Ovary (tissue), 9 donors: ENCODE measurements around the gene LAMTOR4. TPM values are rescaled to one million over a fixed set of nuclear protein-coding genes. Genes with fewer than 3 reads are reported as not detected.

Experiments
- DNase-seq, 5 donors: peaks; one replicate each; pipeline ENCODE4 v3.0.0-alpha.2; 2019 to 2020
- H3K27ac ChIP-seq, 2 donors: fragments of 200-600 bp; one replicate each; pipeline versions ENCODE4 v1.5.1 to v1.8.0; 2019 to 2022
- H3K27me3 ChIP-seq: fragments of 200-600 bp; one replicate; pipeline ENCODE4 v1.8.0; 2022
- H3K36me3 ChIP-seq: fragments of 200-600 bp; sonication (generic); one replicate; pipeline ENCODE4 v1.5.1; 2019
- H3K4me1 ChIP-seq: one replicate; pipeline ENCODE4 v1.8.1; 2013; ENCODE audit warnings: mild to moderate bottlenecking, moderate library complexity; ENCODE audit not compliant: insufficient read depth
- H3K4me3 ChIP-seq: fragments of 200-600 bp; sonication (generic); one replicate; pipeline ENCODE4 v1.5.1; 2017
- H3K9me3 ChIP-seq, 2 donors: fragments of 200-600 bp in 1 of 2; sonication (generic) in 1 of 2; one replicate each; pipeline versions ENCODE4 v1.5.1 to v1.8.1; 2013 to 2019; ENCODE audit warnings: mild to moderate bottlenecking in 1 of 2, moderate library complexity in 1 of 2
- CTCF ChIP-seq, 3 donors: fragments of 450-650 bp in 2 of 3; fragments of 200-600 bp in 1 of 3; IDR thresholded peaks; one replicate each; pipeline versions ENCODE4 v1.5.1 to v1.8.0; 2016 to 2022; ENCODE audit warnings: antibody characterized with exemption in 3 of 3, mild to moderate bottlenecking in 1 of 3
- EP300 ChIP-seq: sonication (generic); formaldehyde crosslinking; IDR thresholded peaks from one replicate; pipeline ENCODE4 v1.6.1; 2017; ENCODE audit warnings: antibody characterized with exemption
- POLR2A ChIP-seq: fragments of 450-650 bp; IDR thresholded peaks from one replicate; pipeline ENCODE4 v1.6.1; 2017; ENCODE audit warnings: antibody characterized with exemption, mild to moderate bottlenecking, moderate library complexity
- WGBS, 3 donors: extraction: QIAGEN DNeasy Blood & Tissue Kit in 1 of 3; methylation state at CpG; one replicate each; pipeline versions ENCODE4 v1.1.5 to v1.1.7; 2013 to 2017; 5-methylcytosine and 5-hydroxymethylcytosine counted together
- intact Hi-C, 4 donors: fragments of 100-400 bp; cut with DNase I; formaldehyde crosslinking; loops; one replicate each; pipeline versions ENCODE4 v1.11.0 to v1.15.1; 2022 to 2023
- polyA plus RNA-seq, 2 donors: library from polyadenylated mRNA; stranded (reverse); fragments of 200-250 nt in 1 of 2; fragments of 350-450 nt in 1 of 2; fragmentation: Illumina TruSeq in 1 of 2; extraction: RNeasy Lipid Tissue Mini Kit (QIAGEN cat#74804) in 1 of 2; gene quantifications; one replicate each; pipeline ENCODE4 v1.2.3, GENCODE V29; 2013 to 2014
- total RNA-seq, 7 donors: library from RNA; depleted of rRNA in 2 of 7; stranded (reverse); fragments of >200 nt in 2 of 7; fragmentation: NEBNext Ultra II Directional in 3 of 7; extraction: Animal tissue kit (Norgen Biotek cat#: 25700) in 3 of 7; gene quantifications; one replicate each; pipeline versions ENCODE4 v1.1.0 to v1.2.4, GENCODE V29; 2016 to 2023
- donor health status: DM: no; HTN: no; CAD: no; lungs with moderate emphysema.
- donor health status: DM: no; HTN: no; CAD: no.
- donor health status: Bipolar disorder and iron deficiency.
- donor health status: DM: yes; HTN: yes; CAD: no.
- donor health status: DM: no; HTN: no; CAD: no.
- donor health status: DM: yes; HTN: yes; CAD: no.

Gene LAMTOR4
- total and polyA plus RNA-seq, 9 donors: 10.3 to 246 (median 108) TPM

- intact Hi-C loops: loop anchor here in 1 of 4 donors (5.0 kb wide), 1 partner anchor 275 kb away; the partner anchor contains the start of genes MEPCE and ZCWPW1
- no peaks in the 10 kb centered on the region for H3K27me3 ChIP-seq
- no peak overlapping the region for H3K27ac ChIP-seq
- no peak overlapping the region for H3K4me3 ChIP-seq
- peaks cover 3% of the 10 kb centered on the region for H3K4me1 ChIP-seq
- no peaks in the 10 kb centered on the region for H3K9me3 ChIP-seq
- no peaks in the 10 kb centered on the region for H3K36me3 ChIP-seq
- TF ChIP-seq POLR2A (no peak), CTCF (IDR thresholded peaks at IDR 0.05) (no peak), EP300 (no peak)
- DNase-seq: no peak
Observed at GRCh38 chr7:100152404-100152803, 3.7 kb downstream of the LAMTOR4 start.

DNA sequence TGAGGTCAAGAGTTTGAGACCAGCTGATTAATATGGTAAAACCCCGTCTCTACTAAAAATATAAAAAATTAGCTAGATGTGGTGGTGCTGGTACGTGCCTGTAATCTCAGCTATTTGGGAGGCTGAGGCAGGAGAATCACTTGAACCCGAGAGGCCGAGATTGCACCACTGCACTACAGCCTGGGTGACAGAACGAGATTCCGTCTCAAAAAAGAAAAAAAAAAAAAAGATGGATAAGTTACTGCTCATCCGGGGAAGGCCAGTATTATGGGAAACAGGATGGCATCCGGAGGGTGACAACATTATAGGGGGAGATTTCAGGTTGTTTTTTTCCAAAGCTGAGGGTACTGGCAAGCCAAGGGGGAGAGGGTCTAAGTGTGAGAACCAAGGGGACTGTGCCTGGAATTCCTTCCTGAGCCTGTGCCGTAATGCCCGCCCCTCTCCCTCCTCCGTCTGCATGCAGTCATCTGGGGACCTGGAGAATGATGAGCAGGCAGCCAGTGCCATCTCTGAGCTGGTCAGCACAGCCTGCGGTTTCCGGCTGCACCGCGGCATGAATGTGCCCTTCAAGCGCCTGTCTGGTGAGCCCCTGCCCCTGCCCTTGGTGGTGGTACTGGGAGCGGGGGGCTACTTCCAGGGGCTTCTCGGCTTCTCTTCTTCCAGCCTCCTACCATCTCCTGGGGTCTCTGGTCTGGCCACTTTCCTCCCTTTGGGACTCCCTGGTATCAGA, 4.4 kb downstream of the LAMTOR4 start:
- TF ChIP-seq CTCF (IDR thresholded peaks at IDR 0.05) (no peak), POLR2A (no peak), EP300 (no peak)
- Histone ChIP-seq H3K27ac (no peak overlapping the region), H3K4me3 (no peak overlapping the region), H3K9me3 (no peaks in the 10 kb centered on the region), H3K36me3 (no peaks in the 10 kb centered on the region), H3K27me3 (no peaks in the 10 kb centered on the region), H3K4me1 (peaks cover 3% of the 10 kb centered on the region)
- 86 to 88% (median 87%) methylated on average over 18 of the region's 18 CpGs for WGBS, 3 donors
- intact Hi-C loops: loop anchor here in 1 of 4 donors (5.0 kb wide), 1 partner anchor 274 kb away; the partner anchor contains the start of genes MEPCE and ZCWPW1
- no peak for DNase-seq

DNA sequence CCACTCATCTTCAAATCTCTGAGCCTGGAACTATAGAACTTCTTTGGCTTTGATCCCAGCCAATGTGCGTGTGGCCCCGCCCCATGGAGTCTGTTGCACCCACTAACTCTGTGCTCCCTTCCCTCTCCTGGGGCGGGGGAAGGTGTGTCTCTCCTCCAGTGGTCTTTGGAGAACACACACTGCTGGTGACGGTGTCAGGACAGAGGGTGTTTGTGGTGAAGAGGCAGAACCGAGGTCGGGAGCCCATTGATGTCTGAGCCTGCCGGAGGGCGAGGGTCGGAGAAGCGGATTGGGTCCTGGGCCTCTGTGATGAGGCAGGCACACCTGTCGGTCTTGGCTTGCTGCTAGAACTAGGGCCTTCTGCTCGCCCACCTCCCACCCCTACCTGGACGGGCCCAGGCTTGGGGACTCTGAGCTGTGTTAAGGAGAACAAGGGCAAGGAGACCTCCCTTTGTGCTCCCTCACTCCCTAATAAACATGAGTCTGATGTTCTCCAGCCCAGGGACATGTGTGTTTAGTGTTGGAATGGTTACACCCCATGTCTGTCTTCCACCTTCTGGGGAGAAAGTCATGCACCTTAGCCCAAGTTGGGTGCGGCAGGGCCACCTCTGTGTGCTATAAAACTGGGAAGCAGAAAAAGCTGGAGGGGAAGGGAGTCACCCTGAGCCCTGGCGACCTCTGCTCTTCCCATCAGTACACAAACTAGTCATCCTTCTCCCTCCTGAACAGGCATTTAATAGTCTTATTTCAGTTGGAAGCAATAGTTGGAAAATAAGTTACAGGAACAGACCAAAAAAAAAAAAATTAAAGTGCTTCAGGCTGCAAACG, 5.2 kb downstream of the LAMTOR4 start:
- intact Hi-C loops: loop anchor here in 1 of 4 donors (5.0 kb wide), 1 partner anchor 273 kb away; the partner anchor contains the start of genes MEPCE and ZCWPW1
- Histone ChIP-seq H3K9me3 (no peaks in the 10 kb centered on the region), H3K27ac (no peak overlapping the region), H3K4me1 (peaks cover 3% of the 10 kb centered on the region), H3K27me3 (no peaks in the 10 kb centered on the region), H3K4me3 (no peak overlapping the region), H3K36me3 (no peaks in the 10 kb centered on the region)
- DNase-seq: no peak
- TF ChIP-seq POLR2A: no peak
- no peak for TF ChIP-seq CTCF (IDR thresholded peaks at IDR 0.05)
- no peak for TF ChIP-seq EP300
- 72 to 77% (median 73%) methylated on average over 16 of the region's 16 CpGs for WGBS, 3 donors

- intact Hi-C loops: loop anchor here in 1 of 4 donors (5.0 kb wide), 1 partner anchor 272 kb away; the partner anchor contains the start of genes MEPCE and ZCWPW1
- TF ChIP-seq POLR2A: no peak
- no peak for TF ChIP-seq CTCF (IDR thresholded peaks at IDR 0.05)
- no peak for TF ChIP-seq EP300
- Histone ChIP-seq H3K4me3 (no peak overlapping the region), H3K4me1 (peaks cover 3% of the 10 kb centered on the region), H3K9me3 (no peaks in the 10 kb centered on the region), H3K27me3 (no peaks in the 10 kb centered on the region), H3K27ac (no peak overlapping the region), H3K36me3 (no peaks in the 10 kb centered on the region)
- DNase-seq: no peak
- 59 to 65% (median 63%) methylated on average over 19 to 30 of the region's 30 CpGs for WGBS, 3 donors
Observed at GRCh38 chr7:100154651-100155491, 6.2 kb downstream of the LAMTOR4 start.
